GM19035 (cell line): ENCODE measurements around the gene COMMD3.
A peak's percentile ranks its signal among the peaks of the same experiment; 100 is the strongest.
"Not testable (repeated sequence)": the region's sequence is repeated elsewhere in the genome, so short reads cannot be mapped to it uniquely, and the experiment has no call there.

Source experiments
- ATAC-seq: cut with Tn5 transposase; IDR thresholded peaks from one replicate; pipeline ENCODE4 v1.9.1; 2021; ENCODE audit not compliant: unreplicated experiment

The COMMD3 gene

DNA sequence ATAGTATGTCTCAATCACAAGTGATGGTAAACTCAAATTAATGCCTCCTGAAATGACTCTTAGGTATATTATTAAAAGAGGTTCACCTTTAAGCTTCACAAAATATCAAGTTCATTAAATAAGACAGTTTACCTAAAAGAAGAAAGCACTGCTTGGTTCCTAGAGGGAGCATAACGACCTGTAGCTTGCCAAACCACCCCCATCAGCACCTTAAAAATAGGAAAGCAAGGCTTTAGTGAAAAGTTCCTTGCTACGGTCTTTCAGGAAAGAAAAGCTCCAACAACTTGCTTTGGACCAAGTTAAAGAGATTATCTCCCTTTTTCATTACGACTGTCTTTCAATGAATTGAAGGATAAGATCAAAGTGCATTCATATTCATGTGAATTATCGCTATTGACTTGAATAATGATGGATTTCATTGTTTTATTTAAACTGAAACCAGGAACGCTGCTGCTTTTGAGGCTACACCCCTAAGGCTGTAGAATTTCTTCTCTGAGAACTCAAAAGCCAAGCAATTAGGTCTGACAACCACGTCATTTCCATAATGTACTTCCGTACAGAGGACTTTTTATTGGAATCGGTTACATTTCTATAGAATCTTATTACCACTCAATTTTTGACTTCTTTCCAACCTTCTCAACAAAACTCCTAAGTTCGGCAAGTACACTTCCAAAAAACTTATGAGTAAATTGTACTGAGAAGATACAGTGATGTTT, 22.2 kb downstream of the COMMD3 start:
- ATAC-seq, result no peak

GRCh38 chr10:22338931-22339330, 22.7 kb downstream of the COMMD3 start:
- ATAC-seq, result no peak

GRCh38 chr10:22339761-22340328, 23.7 kb downstream of the COMMD3 start:
- ATAC-seq, result no peak

GRCh38 chr10:22340329-22341189, 24.4 kb downstream of the COMMD3 start:
- ATAC-seq, result peak; percentile 51

DNA sequence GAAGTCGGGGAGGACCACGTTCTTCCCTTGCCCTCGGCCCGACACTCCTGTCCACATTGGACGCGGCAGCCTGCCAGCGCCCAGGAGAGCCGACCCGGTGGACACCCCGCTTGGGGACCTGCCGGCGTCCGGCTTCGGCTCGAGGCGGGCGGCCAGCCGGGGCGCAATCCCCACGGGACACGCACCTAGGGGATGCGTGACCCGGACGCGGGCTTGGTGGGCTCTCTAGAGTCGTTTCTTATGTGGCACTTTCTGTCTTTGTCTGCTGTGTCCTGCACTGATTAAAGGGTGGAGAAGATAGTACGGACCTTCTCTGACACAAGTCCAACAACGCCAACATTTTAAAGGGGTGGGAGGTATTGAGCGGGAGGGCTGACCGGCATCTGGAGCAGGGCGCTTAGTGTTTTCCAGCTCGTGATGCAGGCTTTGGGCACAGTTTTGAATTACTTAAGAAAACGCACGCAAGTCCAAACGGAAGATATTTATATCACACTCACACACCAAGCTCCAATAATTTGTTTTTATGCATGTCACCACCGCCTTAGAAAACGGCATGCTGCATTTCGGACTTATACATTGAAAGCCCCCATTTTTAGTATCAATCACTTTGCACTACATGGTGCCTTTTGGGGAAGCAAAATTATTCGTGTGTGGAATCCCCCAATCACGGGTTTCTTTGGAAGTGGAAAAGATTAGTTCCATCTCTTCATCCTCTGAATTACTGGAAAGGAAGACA, 25.2 kb downstream of the COMMD3 start:
- peak; percentile 25 for ATAC-seq

DNA sequence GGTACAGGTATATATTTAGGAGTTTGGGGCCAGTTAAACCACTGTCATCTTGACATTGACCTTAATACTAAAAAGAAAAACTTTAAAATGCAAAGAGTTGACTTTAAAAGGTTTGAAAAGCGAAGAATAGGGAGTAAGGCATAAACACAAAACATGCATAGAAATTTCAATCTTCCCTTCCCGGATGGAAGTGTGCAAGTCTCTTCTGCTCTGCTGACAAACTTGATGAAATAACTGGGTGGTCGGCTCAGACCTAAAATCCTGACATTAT, 25.7 kb downstream of the COMMD3 start:
- no peak for ATAC-seq

DNA sequence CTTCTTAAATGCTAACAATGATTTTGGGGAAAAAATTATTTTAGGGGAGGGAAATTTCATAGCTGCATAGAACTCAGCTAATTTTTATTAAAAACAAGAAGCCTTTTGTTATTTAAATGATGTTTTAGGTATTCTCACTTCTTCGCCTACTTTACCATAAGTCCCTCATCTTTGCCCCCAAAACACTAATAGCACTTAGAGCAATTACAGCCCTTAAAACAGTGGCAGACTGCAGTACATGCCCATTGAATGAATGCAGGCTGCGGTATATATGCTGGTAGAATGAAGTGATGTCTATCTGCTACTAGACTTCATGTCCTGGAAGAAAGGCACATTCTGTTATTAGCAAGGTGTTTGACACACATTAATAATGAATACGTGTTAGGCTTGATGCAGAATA, 26.2 kb downstream of the COMMD3 start:
- no peak for ATAC-seq

DNA sequence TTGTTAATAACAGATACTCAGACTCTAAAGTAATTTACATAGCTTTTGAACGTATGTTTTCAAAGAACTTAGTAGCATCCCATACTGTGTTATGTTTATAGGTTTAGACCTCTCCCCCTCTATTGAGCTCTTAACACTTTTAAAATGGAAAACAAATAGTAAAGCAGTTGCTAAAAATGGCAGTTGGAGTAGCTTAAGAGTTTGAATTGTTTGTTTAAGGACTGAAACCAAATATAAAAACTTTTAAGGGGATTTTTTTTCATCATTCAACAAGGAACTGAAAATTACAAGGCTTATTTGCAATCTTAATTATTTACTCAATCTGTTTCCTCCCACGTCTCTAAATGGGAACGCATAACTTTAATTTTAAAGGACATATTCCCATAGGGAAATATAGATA, 27.5 kb downstream of the COMMD3 start:
- no peak for ATAC-seq

- ATAC-seq, result no peak
Measured at GRCh38 chr10:22344249-22344648, 28.1 kb downstream of the COMMD3 start.

GRCh38 chr10:22344781-22345300, 28.7 kb downstream of the COMMD3 start:
- no peak for ATAC-seq

DNA sequence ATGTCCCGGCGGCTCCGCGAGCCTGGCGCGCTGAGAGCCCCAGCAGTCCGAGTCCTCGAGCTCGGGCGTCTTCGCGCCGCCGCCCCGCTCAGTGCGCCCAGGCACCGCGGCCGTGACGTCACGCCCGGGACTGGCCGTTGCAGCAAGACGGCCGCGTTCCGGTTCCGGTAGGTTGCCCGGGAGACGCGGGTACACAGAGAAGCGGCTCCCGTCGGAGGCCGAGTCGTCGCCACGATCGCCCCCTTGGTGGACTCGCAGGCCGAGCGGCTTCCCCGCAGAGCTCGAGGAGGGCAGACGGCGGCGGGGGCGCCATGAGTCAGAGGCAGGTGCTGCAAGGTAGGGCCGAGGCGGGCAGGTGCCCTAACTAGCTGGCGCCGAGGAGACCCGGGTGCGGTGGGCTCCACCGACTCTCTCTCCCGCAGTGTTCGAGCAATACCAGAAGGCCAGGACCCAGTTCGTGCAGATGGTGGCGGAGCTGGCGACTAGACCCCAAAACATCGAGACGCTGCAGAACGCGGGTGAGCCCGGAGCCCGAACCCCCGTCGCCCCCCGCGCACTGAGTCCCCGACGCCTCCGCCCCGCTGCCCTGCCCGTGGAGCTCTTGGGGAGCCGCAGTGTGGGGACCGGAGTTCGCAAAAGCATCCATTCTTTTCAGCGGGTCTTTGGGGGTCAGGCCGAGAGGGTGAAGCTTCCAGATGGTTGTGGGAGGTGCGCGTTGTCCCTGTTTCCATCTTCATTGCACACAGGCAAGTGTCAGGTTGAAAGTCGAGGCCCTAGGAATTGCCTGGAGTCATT, 29.3 kb downstream of the COMMD3 start, which contains the start of gene SPAG6:
TSS of gene SPAG6 (plus strand) at position 196 of the 795 bp plus-strand sequence. CDS start at position 312, 116 bp downstream.
- ATAC-seq, result no peak

DNA sequence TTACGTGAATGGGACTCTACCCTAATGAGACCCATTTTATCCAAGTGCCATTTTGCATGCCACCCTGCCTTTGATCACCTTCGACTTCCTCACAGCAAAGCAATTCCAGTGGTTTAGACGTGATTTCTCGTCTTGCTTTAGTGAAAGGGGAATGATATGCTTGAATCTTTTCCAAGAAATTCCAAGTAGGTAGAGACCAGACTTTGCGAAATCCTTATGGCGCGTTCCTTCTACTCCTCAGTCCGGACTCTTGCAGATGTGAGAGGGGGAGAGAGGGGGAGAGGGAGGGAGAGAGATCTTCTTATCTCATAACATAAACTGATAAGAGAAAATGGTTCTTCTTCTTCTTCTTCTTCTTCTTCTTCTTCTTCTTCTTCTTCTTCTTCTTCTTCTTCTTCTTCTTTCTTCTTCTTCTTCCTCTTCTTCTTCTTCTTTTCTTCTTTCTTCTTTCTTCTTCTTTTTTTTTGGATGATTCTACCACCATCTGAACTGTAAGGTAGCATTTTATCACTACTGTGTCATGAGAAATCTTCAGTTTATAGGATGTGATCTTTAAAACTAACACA, 30.0 kb downstream of the COMMD3 start:
- ATAC-seq, result no peak

- ATAC-seq, result no peak
Measured at GRCh38 chr10:22349755-22350154, 33.6 kb downstream of the COMMD3 start.

- no peak for ATAC-seq
Measured at GRCh38 chr10:22351131-22351703, 35.0 kb downstream of the COMMD3 start.

GRCh38 chr10:22356324-22356873, 40.2 kb downstream of the COMMD3 start:
- no peak for ATAC-seq

DNA sequence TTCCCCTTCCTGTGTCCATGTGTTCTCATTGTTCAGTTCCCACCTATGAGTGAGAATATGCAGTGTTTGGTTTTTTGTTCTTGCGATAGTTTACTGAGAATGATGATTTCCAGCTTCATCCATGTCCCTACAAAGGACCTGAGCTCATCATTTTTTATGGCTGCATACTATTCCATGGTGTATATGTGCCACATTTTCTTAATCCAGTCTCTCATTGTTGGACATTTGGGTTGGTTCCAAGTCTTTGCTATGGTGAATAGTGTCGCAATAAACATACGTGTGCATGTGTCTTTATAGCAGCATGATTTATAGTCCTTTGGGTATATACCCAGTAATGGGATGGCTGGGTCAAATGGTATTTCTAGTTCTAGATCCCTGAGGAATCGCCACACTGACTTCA, 41.6 kb downstream of the COMMD3 start:
- not testable (repeated sequence) for ATAC-seq

GRCh38 chr10:22363305-22363704, 47.1 kb downstream of the COMMD3 start:
- no peak for ATAC-seq

DNA sequence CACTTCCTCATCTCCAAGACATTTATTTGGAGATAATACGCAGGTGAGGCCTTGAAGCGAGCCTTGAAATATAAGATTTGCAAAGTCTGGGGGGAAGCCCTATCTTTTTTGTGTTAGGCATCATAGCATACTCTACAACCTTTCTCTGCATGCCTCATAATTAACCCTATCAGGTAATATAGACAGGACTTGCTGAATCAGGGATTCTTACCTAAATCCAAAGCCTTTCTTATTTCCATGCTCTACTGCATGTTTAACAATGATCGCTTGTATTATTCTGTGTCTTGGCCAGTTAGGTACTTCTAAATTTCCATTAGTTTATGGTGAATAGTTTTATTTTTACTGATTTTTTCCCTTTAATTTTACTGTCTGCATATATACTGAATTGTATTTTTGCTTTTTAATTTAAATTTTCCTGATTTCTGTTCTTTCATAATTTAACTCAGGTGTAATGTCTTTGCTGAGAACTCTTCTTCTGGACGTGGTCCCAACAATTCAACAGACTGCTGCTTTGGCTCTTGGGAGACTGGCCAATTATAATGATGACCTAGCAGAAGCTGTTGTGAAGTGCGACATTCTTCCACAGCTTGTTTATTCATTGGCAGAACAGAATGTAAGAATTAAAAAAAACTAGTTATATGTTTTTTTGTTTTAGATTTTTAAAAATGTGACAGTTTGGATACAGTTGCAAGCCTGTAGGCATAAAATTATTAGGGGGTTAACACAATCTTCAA, 48.4 kb downstream of the COMMD3 start:
- no peak for ATAC-seq

DNA sequence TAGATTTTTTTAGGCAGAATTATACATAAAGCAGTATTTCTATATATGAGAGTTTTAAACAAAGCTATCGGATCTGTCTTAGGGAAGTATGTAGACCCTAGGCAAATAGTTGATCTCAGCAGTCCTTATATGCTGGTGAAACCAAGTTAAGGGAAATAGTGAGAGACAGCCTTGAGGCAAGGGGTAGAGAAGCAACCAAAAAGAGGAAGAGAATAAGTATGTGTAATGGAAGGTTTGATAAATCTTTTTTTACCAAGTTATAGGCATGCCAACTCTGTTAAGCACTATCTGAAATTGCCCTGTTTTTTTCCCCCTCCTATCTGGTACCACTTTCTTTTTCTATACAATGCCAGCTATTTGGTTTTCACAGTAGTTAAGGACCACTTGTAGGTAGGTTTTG, 49.0 kb downstream of the COMMD3 start:
- ATAC-seq, result peak; percentile 50
